Measurements from ENCODE around the gene NGF.
"Not testable (repeated sequence)": the region's sequence is repeated elsewhere in the genome, so short reads cannot be mapped to it uniquely, and the experiment has no call there.

Gene NGF

DNA sequence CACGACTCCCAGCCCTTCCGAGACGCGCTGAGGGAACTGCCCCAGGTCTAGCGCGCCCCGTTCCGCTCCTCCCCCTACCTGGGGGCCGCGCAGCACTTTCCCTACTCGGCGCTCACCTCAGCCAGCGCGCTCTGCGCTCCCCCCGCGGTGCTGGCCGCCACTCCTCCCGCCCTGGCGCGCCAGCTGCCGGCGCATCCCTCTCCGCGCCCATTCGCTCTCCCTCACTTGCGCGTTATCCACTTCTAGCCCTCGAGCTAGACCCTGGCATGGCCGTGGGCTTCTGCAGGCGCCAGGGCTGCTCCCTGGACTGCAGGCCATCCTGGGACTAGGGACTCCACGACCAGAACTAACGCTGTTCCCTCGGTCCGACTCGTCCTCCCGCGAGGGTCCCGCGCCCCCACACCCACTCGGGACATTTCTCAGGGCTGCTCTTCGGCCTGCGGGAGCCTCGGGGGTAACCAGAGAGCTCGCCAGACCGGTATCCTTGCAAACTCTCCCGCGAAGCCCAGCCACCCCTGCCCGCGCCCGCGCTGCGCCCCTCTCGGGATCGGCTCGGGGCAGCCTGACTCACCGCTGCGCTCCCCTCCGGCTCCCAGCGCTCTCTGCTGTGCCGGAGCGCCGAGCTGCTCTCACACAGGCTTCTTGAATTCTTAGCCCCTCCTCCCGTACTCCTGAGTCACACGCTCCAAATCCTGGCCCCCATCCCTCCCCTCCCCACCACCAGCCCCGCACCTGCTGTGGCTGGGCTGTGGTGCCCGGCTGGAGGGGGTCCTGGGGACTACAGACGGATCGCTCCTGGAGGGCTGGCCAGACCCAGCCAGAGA, at the start of gene NGF:
NGF (minus strand) TSS at position 617 of the 824 bp plus-strand sequence. CDS start 51,454 bp downstream, outside the sequence.
- DNase-seq (ENCODE audit: low spot score) = no peak

GRCh38 chr1:115383455-115383854, 45.4 kb upstream of the NGF start:
- not testable (repeated sequence) for DNase-seq (ENCODE audit: low spot score)

GRCh38 chr1:115379943-115380342, 41.9 kb upstream of the NGF start:
- DNase-seq (ENCODE audit: low spot score) = no peak

DNA sequence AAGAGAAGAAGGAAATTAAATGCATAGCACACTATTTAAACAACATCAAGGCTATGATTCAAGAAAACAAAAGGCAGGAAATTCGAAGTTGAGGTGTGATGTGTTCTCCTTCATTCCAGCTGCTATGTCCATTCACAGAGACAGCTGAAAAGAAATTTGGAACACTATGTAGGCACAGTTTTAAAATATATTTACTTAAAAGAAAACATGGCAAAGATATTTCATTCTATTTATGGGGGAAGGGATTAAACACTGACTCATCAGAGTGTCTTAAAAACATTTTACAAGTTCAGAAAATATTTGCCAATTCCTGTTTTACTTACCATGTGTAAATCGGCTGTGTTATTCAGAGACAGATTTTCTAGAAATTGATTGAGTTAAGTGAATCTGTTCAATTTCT, 39.4 kb upstream of the NGF start:
- DNase-seq (ENCODE audit: low spot score) = no peak

GRCh38 chr1:115374598-115374997, 36.5 kb upstream of the NGF start:
- DNase-seq (ENCODE audit: low spot score) = no peak

DNA sequence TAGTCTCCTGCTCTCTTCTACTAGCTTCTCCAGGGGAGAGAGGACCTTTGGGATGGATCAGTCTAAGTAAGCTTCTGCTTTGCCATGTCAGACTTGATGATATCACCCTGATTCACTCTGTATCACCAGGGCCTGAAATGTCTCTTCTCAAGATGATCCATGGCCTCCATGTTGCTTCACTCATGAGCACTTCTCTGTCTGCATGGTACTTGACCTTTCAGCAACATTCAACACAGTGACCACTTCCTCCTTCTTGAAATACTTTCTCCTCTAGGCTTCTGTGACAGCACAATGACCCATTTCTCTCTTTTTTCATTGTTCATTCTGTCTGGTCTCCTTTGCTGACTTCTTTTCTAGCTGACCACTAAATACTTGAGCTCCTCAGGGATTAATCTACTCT, 35.3 kb upstream of the NGF start:
- no peak for DNase-seq (ENCODE audit: low spot score)

DNA sequence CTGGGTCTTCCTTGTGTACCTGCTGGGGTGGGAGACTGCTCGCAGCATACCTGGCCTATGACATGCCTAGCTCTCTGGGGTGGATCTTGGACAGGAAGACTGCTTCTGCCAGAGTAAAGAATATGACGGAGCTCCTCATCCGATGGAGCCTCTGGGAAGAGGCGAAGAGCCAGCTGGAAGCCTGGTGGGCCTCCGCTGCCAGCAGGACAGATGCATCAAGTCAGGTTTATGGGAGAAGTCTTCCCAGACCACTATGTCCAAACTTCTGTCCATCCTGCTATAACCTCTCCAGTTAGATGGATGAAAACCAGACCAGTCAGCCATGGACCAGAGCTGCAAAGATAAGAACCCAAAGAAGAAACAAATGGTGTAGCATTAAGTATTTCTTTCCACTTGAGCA, 27.7 kb upstream of the NGF start:
- no peak for DNase-seq (ENCODE audit: low spot score)

GRCh38 chr1:115364780-115365155, 26.7 kb upstream of the NGF start:
- DNase-seq (ENCODE audit: low spot score) = no peak

DNA sequence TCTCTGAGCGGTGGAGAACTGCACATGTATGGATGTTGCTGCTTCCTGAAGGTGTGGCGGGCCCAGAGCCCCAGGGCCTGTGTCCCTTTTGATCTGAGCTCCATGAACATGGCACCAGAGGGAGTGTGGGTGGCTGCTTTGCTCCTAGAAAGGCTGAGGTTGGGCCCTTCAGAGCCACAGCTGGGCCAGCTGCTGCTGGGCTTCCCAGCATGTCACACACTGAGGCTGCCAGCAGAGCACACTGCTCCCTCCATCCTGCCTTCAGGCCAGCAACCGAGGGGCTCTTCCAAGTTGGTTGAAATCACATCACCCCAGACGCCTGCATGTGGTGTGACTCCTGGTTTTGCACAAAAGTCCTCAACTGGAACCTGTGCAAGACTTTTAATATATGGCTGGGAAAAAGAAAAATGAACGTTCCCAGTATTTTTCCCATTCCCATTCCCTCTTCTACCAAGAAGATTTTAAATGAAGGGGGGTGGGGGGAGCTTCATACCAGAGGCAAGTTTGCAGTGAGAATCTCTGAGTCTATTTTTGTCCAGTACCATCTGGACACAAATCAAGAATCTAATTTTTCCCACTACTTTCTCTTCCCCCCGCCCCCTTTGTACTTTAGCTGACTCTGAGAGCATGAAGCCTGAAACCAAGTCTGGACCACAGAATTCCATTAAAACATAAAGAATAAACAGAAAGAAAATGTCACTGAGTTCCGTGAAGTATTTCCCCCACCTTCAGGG, 26.2 kb upstream of the NGF start:
- DNase-seq (ENCODE audit: low spot score) = no peak

- no peak for DNase-seq (ENCODE audit: low spot score)
Observed at GRCh38 chr1:115363171-115363570, 25.1 kb upstream of the NGF start.

- DNase-seq (ENCODE audit: low spot score) = not testable (repeated sequence)
Observed at GRCh38 chr1:115360505-115361129, 22.6 kb upstream of the NGF start.

DNA sequence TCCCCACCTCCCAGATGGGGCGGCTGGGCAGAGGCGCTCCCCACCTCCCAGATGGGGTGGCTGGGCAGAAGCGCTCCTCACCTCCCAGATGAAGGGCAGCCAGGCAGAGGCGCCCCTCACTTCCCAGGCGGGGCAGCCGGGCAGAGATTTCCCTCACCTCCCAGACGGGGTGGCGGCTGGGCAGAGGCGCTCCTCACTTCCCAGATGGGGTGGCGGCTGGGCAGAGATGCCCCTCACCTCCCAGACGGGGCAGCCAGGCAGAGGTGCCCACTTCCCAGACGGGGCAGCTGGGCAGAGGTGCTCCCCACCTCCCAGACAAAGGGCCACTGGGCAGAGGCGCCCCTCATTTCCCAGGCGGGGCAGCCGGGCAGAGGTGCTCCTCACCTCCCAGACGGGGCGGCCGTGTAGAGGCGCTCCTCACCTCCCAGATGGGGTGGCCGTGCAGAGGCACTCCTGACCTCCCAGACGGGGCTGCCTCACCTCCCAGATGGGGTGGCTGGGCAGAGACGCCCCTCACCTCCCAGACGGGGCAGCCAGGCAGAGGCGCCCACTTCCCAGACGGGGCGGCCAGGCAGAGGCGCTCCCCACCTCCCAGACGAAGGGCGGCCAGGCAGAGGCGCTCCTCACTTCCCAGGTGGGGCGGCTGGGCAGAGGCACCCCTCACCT, 21.9 kb upstream of the NGF start:
- not testable (repeated sequence) for DNase-seq (ENCODE audit: low spot score)

GRCh38 chr1:115356356-115356755, 18.3 kb upstream of the NGF start:
- DNase-seq (ENCODE audit: low spot score) = no peak

DNA sequence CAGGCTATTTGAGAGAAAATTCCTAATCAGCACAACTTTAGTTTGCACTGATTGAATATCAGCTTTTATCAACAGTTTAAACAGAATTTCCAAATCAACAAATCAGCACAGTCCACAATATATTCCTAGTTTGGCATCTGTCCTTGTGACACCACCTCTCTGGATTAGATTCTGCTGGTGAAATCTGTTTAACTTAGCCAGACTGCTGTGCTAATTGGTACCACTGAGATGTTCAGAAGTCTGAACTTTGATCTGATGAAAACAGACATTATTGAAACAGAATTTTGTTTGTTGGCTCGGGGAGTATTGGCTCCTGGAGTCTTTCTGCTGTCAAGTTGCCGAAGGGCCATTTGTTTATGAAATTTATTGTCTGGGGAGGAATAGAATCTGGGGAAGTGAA, 17.0 kb upstream of the NGF start:
- no peak for DNase-seq (ENCODE audit: low spot score)

DNA sequence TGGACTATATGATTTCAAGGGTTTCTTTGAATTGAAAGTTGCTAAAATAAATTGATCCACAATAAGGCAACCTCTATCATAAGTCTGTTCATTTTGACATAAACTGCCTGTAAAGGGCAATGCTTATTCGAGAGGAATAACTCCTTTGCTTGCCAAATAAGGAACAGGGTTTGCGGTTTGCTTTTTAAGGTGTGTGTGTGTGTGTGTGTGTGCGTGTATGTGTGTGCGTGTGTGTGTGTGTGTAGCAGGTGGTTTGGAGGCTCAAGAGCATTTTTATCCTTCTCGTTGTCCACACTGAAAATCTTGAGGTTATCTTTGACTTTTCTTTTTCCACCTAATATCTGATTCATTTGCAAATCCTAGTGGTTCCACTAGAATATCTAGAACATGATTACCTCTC, 13.1 kb upstream of the NGF start:
- DNase-seq (ENCODE audit: low spot score) = no peak

DNA sequence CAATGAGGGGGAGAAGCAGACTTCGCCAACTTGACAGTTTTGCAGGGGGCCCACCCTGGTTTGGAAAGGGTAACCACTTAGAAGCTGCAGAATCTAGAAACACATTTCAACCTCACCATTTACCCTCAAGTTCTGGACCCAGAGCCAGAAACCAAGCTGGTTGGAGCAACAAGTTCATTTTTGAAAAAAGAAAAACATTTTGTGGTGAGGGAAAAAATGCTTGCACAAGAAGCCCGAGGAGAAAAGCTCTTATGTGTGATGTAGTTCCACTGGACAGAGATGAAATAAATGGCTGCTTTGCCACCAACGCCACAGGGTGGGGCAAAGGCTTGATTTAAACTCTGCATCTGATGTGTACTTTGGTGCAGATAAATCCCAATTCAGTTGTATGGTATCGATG, 10.6 kb upstream of the NGF start:
- no peak for DNase-seq (ENCODE audit: low spot score)

DNA sequence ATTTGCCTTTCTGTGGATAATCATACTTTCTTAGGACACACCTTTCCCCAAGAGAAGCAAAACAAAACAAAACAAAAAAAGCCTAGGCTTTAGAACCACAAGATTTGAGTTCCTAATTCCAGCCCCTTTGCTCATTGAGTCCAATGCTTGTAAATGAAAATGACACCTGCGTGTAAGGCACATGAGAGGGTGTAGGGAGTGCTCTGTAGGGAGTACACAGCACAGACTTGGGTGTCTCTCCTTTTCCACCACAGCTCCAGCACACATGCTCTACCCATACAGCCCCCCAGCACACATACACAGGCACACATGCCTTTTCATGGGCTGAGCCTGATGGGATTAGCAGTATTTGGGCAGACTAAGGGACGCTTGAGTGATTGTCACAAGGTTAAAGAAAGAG, 9.2 kb upstream of the NGF start:
- DNase-seq (ENCODE audit: low spot score) = no peak

DNA sequence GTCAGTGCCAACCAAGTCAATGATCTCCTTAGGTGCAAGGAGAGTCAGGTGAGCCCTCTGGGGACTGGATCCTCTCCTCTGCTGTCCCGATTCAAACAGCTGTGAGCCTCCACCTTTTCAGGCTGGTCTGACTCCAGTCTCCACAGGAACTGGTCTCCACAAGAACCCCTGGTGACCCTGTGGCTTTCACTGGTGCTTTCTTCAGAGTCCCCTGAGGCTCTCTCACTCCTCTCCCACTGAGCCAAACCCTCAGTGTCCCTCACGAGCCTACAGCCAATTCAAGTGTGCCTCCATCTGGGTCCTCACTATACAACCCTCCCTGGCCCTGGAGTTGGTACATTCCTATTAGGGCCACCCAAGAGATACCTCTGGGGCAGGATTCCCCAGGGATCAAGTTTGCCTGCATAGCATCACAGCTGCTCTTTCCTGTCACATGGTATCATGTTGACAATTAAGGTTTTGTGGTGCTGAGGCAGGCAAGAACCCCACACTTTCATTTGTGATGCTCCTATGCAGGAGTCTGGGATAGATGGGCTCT, 5.2 kb upstream of the NGF start:
- no peak for DNase-seq (ENCODE audit: low spot score)

DNA sequence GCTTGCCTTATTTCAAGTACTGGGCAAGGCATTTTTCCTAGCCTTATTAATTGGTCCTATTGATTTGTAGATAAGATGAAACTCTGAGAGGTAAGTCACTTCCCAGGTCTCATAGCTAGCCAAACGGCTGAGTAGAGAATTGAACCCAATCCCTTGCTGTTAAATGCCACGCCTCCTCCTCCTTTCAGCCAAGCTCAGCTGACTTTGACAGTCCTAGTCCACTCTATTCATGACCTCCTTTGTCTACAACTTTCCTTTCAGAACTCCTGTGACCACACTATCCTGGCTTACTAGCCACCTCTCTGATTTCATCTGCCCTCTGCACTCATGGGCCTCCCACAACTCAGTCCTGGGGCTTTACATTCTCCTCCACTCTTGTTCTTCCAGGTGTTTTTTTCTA, 3.9 kb upstream of the NGF start:
- DNase-seq (ENCODE audit: low spot score) = no peak

DNA sequence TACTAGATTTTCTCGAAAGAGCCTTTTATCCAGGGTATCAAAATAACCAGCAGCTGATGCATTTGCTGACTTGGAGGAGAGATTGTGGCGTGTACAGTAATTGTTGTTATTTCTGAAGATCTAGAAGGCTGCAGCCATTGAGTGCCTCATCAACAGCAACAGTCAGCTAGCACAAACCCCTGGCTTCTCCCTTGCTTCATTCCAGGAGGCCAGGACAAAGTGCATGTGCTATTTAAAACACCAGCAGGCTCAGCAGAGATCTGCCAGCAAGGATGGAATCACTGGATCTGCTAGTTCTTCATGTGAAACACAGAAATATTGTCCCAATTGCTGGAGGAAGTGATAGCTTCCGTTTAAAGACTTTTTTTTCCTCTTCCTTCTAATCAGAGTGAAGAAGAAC, 2.8 kb upstream of the NGF start:
- DNase-seq (ENCODE audit: low spot score) = no peak

DNA sequence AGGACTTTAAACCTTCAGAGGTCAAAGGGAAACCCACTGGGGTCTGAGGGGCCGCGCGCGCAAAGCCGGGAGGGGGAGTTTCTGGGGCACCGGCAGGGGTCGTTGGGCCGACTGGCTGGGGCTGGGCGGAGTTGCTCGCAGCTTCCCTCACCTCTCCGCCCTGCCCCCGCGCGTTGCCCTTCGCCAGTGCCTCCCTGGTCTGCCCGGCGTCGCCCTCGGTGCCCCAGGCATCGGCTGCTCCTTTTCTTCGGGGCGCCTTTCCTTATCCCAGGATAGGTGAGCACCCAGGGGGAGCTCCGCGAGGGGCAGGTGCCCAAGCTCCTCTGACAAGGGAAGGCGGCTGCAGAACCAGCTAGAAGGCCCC, 390 bp upstream of the NGF start:
- no peak for DNase-seq (ENCODE audit: low spot score)

GRCh38 chr1:115337276-115337632, 795 bp downstream of the NGF start:
- no peak for DNase-seq (ENCODE audit: low spot score)

- no peak for DNase-seq (ENCODE audit: low spot score)
Observed at GRCh38 chr1:115336741-115337140, 1.3 kb downstream of the NGF start.

Data from hematopoietic multipotent progenitor cell treated with erythropoietin and hydrocortisone succinate and interleukin-3 and kit ligand, for 15 days (in vitro differentiated cells).